AG04450 (cell line): ENCODE data around the gene CBFB. TPM values are rescaled to one million over a fixed set of nuclear protein-coding genes. Genes with fewer than 3 reads are reported as not detected.
A peak's percentile ranks its signal among the peaks of the same experiment; 100 is the strongest.
"Not testable (repeated sequence)": the region's sequence is repeated elsewhere in the genome, so short reads cannot be mapped to it uniquely, and the experiment has no call there.

ENCODE experiments used
- CTCF ChIA-PET: fragments of 300-600, 350-600 bp; formaldehyde crosslinking; extraction: SDS; loops from one replicate; lab custom pipeline; 2022; ENCODE audit warnings: antibody characterized with exemption, inconsistent platforms; lab: Charles Lee
- POLR2A ChIA-PET: fragments of 350-600 bp; formaldehyde crosslinking; extraction: SDS; loops from one replicate; lab custom pipeline; 2021; ENCODE audit warnings: antibody characterized with exemption, inconsistent platforms; lab: Yijun Ruan, JAX
- DNase-seq: peaks from one replicate; pipeline ENCODE4 v3.0.0-alpha.2; 2011; ENCODE audit warnings: low read depth, low spot score
- H3K27ac ChIP-seq: one replicate; pipeline ENCODE4 v1.5.1; 2012; ENCODE audit warnings: low read depth, low read length, control low read depth
- H3K27me3 ChIP-seq: one replicate; pipeline ENCODE4 v1.6.0; 2012; ENCODE audit warnings: low read length; ENCODE audit not compliant: control insufficient read depth, insufficient read depth
- H3K4me3 ChIP-seq: 2 replicates; pipeline ENCODE4 v1.5.1; 2011; ENCODE audit warnings: mild to moderate bottlenecking, low read depth, low read length, control low read depth
- H3K9me3 ChIP-seq: 2 replicates; pipeline ENCODE4 v1.5.1; 2012; ENCODE audit warnings: low read length; ENCODE audit not compliant: control insufficient read depth, insufficient read depth
- polyA plus RNA-seq: library from polyadenylated mRNA; depleted of rRNA; stranded (reverse); fragments of >200 nt; gene quantifications from 2 replicates; pipeline ENCODE4 v1.2.3, GENCODE V29; 2011
- TF ChIP-seq, protein P1 (sequence below): IDR thresholded peaks from 2 replicates; pipeline ENCODE4 v1.5.1; 2011; ENCODE audit warnings: low read depth, low read length, control low read depth, inconsistent platforms

CBFB gene
- polyA plus RNA-seq, 1 experiment = 46.1 TPM

DNA sequence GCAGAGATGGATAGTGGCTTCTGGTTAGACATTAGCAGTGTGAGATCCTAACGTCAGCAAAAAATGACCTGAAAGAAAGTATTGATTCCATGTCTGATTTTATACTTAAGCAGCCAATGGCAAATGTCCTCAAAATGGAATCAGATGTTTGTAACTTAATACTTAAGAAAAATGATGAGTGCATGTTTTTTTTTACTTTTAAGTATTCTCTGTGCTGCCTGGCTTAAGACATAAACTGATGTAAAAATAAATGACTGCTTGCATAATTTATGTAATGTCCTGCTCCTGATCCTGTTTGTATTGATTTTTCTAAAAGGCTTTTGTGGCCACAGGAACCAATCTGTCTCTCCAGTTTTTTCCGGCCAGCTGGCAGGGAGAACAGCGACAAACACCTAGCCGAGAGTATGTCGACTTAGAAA lies 7.4 kb downstream of the CBFB start:
- Histone ChIP-seq H3K4me3 (no peak overlapping the region), H3K27ac (no peak overlapping the region), H3K27me3 (no peaks in the 10 kb centered on the region), H3K9me3 (no peaks in the 10 kb centered on the region)
- ChIA-PET POLR2A (no interaction called here), CTCF (no interaction called here)
- DNase-seq = no peak
- TF ChIP-seq, protein P1, sequence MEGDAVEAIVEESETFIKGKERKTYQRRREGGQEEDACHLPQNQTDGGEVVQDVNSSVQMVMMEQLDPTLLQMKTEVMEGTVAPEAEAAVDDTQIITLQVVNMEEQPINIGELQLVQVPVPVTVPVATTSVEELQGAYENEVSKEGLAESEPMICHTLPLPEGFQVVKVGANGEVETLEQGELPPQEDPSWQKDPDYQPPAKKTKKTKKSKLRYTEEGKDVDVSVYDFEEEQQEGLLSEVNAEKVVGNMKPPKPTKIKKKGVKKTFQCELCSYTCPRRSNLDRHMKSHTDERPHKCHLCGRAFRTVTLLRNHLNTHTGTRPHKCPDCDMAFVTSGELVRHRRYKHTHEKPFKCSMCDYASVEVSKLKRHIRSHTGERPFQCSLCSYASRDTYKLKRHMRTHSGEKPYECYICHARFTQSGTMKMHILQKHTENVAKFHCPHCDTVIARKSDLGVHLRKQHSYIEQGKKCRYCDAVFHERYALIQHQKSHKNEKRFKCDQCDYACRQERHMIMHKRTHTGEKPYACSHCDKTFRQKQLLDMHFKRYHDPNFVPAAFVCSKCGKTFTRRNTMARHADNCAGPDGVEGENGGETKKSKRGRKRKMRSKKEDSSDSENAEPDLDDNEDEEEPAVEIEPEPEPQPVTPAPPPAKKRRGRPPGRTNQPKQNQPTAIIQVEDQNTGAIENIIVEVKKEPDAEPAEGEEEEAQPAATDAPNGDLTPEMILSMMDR = no peak

DNA sequence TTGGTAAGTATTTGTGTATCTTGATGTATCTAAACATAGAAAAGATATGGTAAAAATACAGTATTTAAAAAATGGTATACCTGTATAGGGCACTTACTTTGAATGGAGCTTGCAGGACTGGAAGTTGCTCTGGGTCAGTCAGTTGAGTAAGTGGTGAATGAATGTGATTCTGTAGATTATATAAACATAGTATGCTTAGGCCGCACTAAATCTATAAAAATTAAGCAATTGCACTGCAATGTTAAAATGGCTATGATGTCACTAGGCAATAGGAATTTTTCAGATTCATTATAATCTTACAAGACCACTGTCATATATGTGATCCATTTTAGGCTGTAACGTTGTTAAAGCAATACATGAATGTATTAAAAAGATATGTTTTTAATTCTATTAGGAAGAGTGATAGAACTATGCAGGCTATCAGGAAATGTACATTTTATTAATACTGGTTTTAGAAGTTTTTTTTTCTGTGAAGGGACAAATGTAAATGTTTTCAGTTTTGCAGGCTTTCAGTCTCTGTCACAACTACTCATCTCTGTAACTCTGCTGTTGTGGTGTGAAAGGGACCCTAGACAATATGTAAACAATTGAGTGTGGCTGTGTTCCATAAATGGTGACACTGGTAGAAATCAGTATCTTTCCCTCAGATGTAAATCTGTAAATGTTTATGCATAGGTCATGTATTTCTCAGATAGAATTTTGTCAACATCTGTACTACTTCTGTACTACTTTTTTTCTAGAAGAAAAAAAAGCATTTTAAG lies 10.5 kb downstream of the CBFB start:
- H3K27ac ChIP-seq = no peak overlapping the region
- no peaks in the 10 kb centered on the region for H3K27me3 ChIP-seq
- no peak for DNase-seq
- no peak overlapping the region for H3K4me3 ChIP-seq
- TF ChIP-seq, protein P1 = no peak
- CTCF ChIA-PET = no interaction called here
- no peaks in the 10 kb centered on the region for H3K9me3 ChIP-seq
- POLR2A ChIA-PET = no interaction called here

DNA sequence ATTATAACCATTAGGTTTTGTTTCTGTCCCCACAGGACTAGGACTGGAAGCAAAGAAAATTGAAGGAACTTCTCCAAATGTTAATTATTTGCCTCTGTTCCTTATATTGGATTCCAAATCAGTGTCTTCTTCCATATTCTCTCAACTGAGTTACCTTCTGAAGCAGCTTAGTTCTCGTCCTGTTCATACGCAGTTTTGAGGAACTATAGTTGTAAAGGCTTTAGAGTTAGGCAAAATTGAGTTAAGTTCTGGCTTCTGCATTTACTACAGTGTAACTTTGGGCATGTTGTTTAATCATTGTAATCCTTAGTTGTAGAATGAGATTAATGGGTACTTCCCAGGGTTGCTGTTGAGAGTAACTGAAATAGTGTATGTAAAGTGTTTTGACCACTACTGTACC lies 11.2 kb downstream of the CBFB start:
- Histone ChIP-seq H3K27me3 (no peaks in the 10 kb centered on the region), H3K9me3 (no peaks in the 10 kb centered on the region), H3K27ac (no peak overlapping the region), H3K4me3 (no peak overlapping the region)
- DNase-seq = no peak
- ChIA-PET CTCF (no interaction called here), POLR2A (no interaction called here)
- TF ChIP-seq, protein P1 = no peak

DNA sequence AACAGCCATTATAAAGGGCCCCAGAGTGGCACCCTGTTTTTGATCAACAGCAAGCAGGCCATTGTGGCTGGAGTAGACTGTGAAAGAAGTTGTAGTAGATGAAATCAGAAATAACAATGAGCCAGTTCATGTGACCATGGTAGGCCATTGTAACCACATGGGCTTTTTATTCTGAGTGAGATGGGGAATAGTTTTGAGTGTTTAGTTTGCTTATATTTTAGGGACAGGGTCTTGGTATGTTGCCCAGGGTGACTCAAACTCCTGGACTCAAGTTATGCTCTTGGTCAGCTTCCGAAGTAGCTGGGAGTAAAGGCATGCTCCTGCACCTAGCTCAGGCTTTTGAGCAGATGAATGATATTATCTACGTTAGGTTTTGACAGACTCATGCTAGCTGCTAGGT lies 12.0 kb downstream of the CBFB start:
- H3K9me3 ChIP-seq = no peaks in the 10 kb centered on the region
- peak; percentile 39 for DNase-seq
- no peak overlapping the region for H3K4me3 ChIP-seq
- H3K27me3 ChIP-seq = no peaks in the 10 kb centered on the region
- H3K27ac ChIP-seq = no peak overlapping the region
- ChIA-PET POLR2A (interaction anchor here (0.5 to 1.1 kb wide), 3 partner anchors 11 to 114 kb away, joined by 3 to 6 read pairs (median 4); no protein-coding TSS in a partner anchor), CTCF (interaction anchor here (0.6 to 1.2 kb wide), 2 partner anchors 20 to 634 kb away, joined by 3 to 5 read pairs; no protein-coding TSS in a partner anchor)
- TF ChIP-seq, protein P1 = no peak

DNA sequence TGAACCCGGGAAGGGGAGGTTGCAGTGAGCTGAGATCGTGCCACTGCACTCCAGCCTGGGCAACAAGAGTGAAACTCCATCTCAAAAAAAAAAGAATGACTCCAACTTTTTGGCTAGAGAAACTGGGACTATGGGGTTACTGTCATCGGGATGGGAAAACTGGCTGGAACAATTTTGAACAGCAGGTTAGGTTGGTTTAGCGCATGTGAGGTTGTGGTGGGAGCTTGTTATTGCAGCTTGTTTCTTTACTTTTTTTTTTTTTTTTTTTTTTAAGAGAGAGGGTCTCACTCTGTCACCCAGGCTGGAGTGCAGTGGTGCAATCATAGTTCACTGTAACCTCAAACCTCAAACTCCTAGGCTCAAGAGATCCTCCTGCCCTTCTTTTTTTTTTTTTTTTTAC lies 12.6 kb downstream of the CBFB start:
- H3K27ac ChIP-seq, H3K27me3 ChIP-seq, H3K9me3 ChIP-seq, DNase-seq, H3K4me3 ChIP-seq: not testable (repeated sequence)
- ChIA-PET POLR2A (interaction anchor here (0.5 to 1.1 kb wide), 2 partner anchors 12 to 66 kb away, joined by 3 to 6 read pairs; no protein-coding TSS in a partner anchor), CTCF (interaction anchor here (0.6 to 1.2 kb wide), 3 partner anchors 19 to 634 kb away, joined by 3 to 5 read pairs (median 3); no protein-coding TSS in a partner anchor)
